ENCODE measurements around the gene DPP9. TPM values are rescaled to one million over a fixed set of nuclear protein-coding genes. Genes with fewer than 3 reads are reported as not detected.

The DPP9 gene
- total and polyA plus RNA-seq, 2 donors = 13.4 to 37.9 TPM

DNA sequence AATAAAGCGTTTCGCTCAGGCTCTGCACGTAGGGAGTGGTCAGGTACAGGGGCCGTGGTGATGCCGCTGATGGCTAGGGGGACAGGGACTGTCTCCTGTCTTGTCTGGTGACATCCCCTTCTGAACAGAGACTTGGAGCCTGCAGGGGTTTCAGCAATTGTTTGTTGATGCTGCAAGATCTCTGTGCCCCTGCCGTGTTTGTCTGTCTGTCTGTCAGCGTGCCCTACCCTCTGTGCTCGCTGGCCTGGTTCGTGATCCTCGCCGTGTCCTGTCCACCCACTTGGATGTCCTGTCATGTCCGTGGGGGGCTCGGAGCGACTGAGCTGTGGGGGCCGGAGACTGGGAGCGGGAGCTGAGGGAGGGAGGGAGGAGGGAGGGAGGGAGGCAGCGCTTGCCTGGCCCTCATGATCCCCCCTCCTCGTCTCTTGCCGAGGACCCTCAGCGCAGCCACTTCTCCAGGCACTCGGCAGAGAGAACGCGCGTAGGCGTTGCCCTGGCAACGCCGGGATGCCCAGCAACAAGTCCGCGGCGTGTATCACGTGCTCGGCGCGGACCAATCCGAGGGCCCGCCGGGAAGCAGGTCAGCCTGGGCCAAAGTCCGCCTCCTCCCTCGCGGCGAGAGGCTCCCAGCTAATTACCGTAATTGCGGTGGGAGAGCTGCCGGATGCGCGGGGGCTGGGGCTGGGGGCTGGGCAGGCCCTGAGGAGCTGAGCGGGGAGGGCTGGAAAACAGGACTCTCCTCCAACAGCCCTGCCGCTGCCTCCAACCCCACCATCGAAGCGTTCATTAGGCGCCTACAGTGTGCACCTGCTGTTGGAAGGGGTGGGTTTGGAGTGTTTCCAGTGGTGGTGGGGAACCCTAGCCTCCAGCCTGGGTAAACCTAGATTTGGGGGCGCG lies 36.0 kb upstream of the DPP9 start:
- Histone ChIP-seq H3K4me3 (ENCODE audit: low read length in 2 of 2) (peak overlapping the region in 1 of 2 donors; percentile 15), H3K27me3 (ENCODE audit: control insufficient read depth in 2 of 2, insufficient read depth in 1 of 2, low read length in 1 of 2) (peaks cover 10 to 51% of the 10 kb centered on the region in 2 donors), H3K4me1 (ENCODE audit: control insufficient read depth in 2 of 2, insufficient read depth in 2 of 2, low read length in 2 of 2) (peaks cover 3 to 8% of the 10 kb centered on the region in 2 donors), H3K27ac (ENCODE audit: low read depth in 1 of 2, low read length in 1 of 2) (no peak overlapping the region), H3K36me3 (ENCODE audit: control insufficient read depth in 2 of 2, insufficient read depth in 2 of 2, low read length in 1 of 2) (no peaks in the 10 kb centered on the region), H3K9me3 (ENCODE audit: control insufficient read depth in 2 of 2, insufficient read depth in 1 of 2, low read length in 1 of 2) (no peaks in the 10 kb centered on the region)
- DNase-seq (ENCODE audit: low read depth in 6 of 9, low spot score in 9 of 9) = peak in 7 of 9 donors; percentile 10 to 59 (median 29)
- WGBS = 6% methylated on average over 53 of the region's 53 CpGs

DNA sequence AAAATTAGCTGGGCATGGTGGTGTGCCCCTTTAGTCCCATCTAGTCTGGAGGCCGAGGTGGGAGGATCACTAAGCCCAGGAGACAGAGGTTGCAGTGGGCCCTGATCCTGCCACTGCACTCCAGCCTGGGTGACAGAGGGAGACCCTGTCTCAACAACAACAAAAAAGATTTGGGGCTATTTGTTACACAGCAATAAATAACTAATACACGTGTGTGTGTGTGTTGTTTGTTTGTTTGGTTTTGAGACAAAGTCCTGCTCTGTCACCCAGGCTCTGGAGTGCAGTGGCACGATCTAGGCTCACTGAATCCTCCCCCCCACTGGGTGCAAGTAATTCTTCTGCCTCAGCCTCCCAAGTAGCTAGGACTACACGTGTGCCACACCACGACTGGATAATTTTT lies 35.0 kb upstream of the DPP9 start:
- Histone ChIP-seq H3K36me3 (ENCODE audit: control insufficient read depth in 2 of 2, insufficient read depth in 2 of 2, low read length in 1 of 2) (no peaks in the 10 kb centered on the region), H3K27ac (ENCODE audit: low read depth in 1 of 2, low read length in 1 of 2) (no peak overlapping the region), H3K4me1 (ENCODE audit: control insufficient read depth in 2 of 2, insufficient read depth in 2 of 2, low read length in 2 of 2) (peaks cover 3 to 8% of the 10 kb centered on the region in 2 donors), H3K4me3 (ENCODE audit: low read length in 2 of 2) (no peak overlapping the region), H3K9me3 (ENCODE audit: control insufficient read depth in 2 of 2, insufficient read depth in 1 of 2, low read length in 1 of 2) (no peaks in the 10 kb centered on the region), H3K27me3 (ENCODE audit: control insufficient read depth in 2 of 2, insufficient read depth in 1 of 2, low read length in 1 of 2) (peaks cover 10 to 48% of the 10 kb centered on the region in 2 donors)
- 75% methylated on average over 5 of the region's 5 CpGs for WGBS
- no peak for DNase-seq (ENCODE audit: low read depth in 6 of 9, low spot score in 9 of 9)

DNA sequence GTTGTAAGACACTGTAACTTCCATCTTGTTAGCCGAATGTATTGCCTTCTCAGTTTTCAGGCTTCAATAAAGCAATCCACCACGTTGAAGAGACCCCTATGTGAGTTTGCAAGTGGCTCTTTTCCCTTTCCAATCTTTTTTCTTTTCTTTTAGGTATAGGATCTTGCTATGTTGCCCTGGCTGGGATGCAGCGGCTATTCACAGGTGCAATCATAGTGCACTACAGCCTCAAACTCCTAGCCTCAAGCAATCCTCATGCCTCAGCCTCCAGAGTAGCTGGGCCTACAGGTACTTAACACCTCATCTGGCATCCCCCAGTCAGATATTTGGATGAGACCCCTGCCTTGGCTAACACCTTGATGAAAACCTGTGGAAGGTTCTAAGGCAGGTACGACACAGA lies 34.4 kb upstream of the DPP9 start:
- Histone ChIP-seq H3K4me3 (ENCODE audit: low read length in 2 of 2) (no peak overlapping the region), H3K36me3 (ENCODE audit: control insufficient read depth in 2 of 2, insufficient read depth in 2 of 2, low read length in 1 of 2) (no peaks in the 10 kb centered on the region), H3K9me3 (ENCODE audit: control insufficient read depth in 2 of 2, insufficient read depth in 1 of 2, low read length in 1 of 2) (no peaks in the 10 kb centered on the region), H3K27me3 (ENCODE audit: control insufficient read depth in 2 of 2, insufficient read depth in 1 of 2, low read length in 1 of 2) (peaks cover 10 to 47% of the 10 kb centered on the region in 2 donors), H3K4me1 (ENCODE audit: control insufficient read depth in 2 of 2, insufficient read depth in 2 of 2, low read length in 2 of 2) (peaks cover 3 to 8% of the 10 kb centered on the region in 2 donors), H3K27ac (ENCODE audit: low read depth in 1 of 2, low read length in 1 of 2) (no peak overlapping the region)
- DNase-seq (ENCODE audit: low read depth in 6 of 9, low spot score in 9 of 9) = no peak
- 76% methylated on average over 4 of the region's 4 CpGs for WGBS

DNA sequence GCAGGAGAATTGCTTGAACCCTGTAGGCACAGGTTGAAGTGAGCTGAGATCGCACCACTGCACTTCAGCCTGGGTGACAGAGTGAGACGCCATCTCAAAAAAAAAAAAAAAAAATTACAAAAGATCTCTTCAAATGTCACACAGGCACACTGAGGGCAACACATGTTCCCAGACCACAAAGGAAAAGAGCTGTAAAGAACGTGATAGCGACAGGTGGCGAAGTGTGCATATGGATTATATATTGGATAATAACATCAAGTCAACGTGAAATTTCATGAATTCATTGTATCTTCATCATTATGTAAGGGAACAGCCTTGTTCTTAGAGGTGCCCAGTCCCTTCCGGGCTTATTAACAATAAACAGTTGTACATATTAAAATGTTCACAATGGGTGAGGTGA lies 31.8 kb upstream of the DPP9 start:
- no peak overlapping the region for H3K27ac ChIP-seq (ENCODE audit: low read depth in 1 of 2, low read length in 1 of 2)
- H3K27me3 ChIP-seq (ENCODE audit: control insufficient read depth in 2 of 2, insufficient read depth in 1 of 2, low read length in 1 of 2) = peaks cover 10 to 24% of the 10 kb centered on the region in 2 donors
- no peaks in the 10 kb centered on the region for H3K9me3 ChIP-seq (ENCODE audit: control insufficient read depth in 2 of 2, insufficient read depth in 1 of 2, low read length in 1 of 2)
- DNase-seq (ENCODE audit: low read depth in 6 of 9, low spot score in 9 of 9) = no peak
- H3K36me3 ChIP-seq (ENCODE audit: control insufficient read depth in 2 of 2, insufficient read depth in 2 of 2, low read length in 1 of 2) = no peaks in the 10 kb centered on the region
- no peak overlapping the region for H3K4me3 ChIP-seq (ENCODE audit: low read length in 2 of 2)
- peaks cover 3 to 8% of the 10 kb centered on the region in 2 donors for H3K4me1 ChIP-seq (ENCODE audit: control insufficient read depth in 2 of 2, insufficient read depth in 2 of 2, low read length in 2 of 2)
- WGBS = 91% methylated on average over 7 of the region's 7 CpGs

DNA sequence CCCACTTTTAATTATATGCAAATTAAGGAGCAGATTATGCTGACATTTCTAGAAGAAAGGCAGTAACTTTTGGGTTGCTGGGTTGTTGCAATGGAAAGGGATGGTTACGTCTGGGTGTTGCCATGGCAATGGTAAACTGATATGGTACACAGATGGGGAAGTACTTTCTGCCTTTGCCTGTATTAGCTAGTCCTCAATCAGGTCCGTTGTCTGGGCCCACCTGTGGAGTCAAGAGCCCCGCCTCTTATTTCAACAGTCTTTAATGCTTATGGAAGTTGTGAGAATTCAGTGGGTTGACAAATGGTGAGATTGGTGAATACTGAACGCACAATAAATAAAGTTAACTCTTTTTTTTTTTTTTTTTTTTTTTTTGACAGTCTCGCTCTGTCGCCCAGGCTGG lies 30.6 kb upstream of the DPP9 start:
- DNase-seq (ENCODE audit: low read depth in 6 of 9, low spot score in 9 of 9) = no peak
- H3K36me3 ChIP-seq (ENCODE audit: control insufficient read depth in 2 of 2, insufficient read depth in 2 of 2, low read length in 1 of 2) = no peaks in the 10 kb centered on the region
- H3K4me1 ChIP-seq (ENCODE audit: control insufficient read depth in 2 of 2, insufficient read depth in 2 of 2, low read length in 2 of 2) = no peaks in the 10 kb centered on the region
- H3K4me3 ChIP-seq (ENCODE audit: low read length in 2 of 2) = no peak overlapping the region
- no peak overlapping the region for H3K27ac ChIP-seq (ENCODE audit: low read depth in 1 of 2, low read length in 1 of 2)
- peaks cover 5 to 12% of the 10 kb centered on the region in 2 donors for H3K27me3 ChIP-seq (ENCODE audit: control insufficient read depth in 2 of 2, insufficient read depth in 1 of 2, low read length in 1 of 2)
- H3K9me3 ChIP-seq (ENCODE audit: control insufficient read depth in 2 of 2, insufficient read depth in 1 of 2, low read length in 1 of 2) = no peaks in the 10 kb centered on the region
- 74% methylated on average over 6 of the region's 6 CpGs for WGBS

DNA sequence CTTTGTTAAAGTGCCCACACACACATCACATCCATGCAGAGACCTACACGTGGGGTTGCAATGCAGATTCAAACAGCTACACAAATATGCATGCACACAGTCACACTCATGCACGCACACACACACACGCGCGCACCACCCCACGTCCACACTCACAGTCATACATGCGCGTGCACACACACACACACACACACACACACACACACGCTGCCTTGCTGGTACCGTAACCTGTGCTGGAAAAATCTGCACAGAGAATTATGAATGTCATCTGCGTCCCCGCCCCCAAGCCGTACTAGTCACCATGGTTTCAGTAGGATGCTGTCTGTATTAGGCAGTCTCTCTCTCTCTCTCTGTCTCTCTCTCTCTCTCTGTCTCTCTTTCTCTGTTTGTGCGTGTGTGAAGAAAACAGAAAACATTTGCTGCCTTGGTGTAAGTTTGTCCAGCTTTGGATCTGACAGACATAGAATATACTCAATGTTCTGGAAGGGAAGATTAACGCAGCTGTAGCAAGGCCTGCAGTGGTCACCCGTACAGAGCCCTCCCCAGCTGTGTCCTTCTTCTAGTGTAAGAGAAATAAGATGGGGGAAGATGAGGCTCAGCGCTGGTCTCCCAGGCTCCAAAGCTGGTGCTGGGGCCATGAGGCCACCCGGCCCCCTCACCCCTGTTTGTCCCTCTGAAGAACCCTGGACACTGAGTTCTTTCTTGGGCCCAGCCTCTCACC lies 26.4 kb upstream of the DPP9 start:
- WGBS = 85% methylated on average over 18 of the region's 18 CpGs
- H3K27ac ChIP-seq (ENCODE audit: low read depth in 1 of 2, low read length in 1 of 2) = no peak overlapping the region
- H3K36me3 ChIP-seq (ENCODE audit: control insufficient read depth in 2 of 2, insufficient read depth in 2 of 2, low read length in 1 of 2) = no peaks in the 10 kb centered on the region
- H3K9me3 ChIP-seq (ENCODE audit: control insufficient read depth in 2 of 2, insufficient read depth in 1 of 2, low read length in 1 of 2) = no peaks in the 10 kb centered on the region
- peaks cover 0 to 10% of the 10 kb centered on the region in 2 donors for H3K27me3 ChIP-seq (ENCODE audit: control insufficient read depth in 2 of 2, insufficient read depth in 1 of 2, low read length in 1 of 2)
- no peak overlapping the region for H3K4me3 ChIP-seq (ENCODE audit: low read length in 2 of 2)
- no peaks in the 10 kb centered on the region for H3K4me1 ChIP-seq (ENCODE audit: control insufficient read depth in 2 of 2, insufficient read depth in 2 of 2, low read length in 2 of 2)
- DNase-seq (ENCODE audit: low read depth in 6 of 9, low spot score in 9 of 9) = no peak

DNA sequence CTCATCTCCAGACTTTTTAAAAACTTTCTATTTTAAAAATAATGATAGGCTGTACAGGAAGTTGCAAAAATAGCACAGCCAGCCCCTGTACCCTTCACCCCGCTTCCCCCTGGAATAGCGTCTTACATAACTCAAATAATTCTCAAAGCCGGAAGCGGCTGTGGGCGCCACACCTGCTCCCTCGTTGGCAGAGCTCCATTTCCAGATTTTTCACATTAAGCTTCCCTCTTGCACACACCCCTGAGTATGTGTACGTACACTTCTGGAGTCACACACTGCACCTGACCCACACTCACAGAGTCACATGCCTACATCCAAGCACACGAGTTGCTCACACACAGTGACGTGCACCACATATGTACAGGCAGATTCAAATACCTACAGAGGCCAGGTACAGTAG lies 24.9 kb upstream of the DPP9 start:
- WGBS = 63% methylated on average over 9 of the region's 9 CpGs
- DNase-seq (ENCODE audit: low read depth in 6 of 9, low spot score in 9 of 9) = no peak

DNA sequence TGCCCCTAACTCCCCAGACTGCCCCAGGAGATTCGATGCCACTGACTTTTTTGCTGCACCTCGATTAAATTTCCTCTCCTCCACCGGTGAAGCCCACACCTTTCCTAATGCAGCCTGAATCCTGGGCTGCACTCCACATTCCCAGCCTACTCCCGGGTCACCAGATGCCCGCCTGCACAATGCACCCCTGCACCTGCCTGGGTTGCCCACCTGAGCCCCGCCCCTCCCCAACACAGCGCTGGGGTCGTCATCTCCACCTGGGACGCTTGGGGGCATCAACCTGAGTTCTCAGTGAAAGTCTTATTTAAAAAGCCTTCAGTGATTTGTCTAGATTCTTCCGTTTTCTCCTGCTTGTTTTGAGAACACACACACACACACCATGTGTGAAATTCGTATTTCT lies 24.5 kb upstream of the DPP9 start:
- 52% methylated on average over 11 of the region's 11 CpGs for WGBS
- no peak overlapping the region for H3K27ac ChIP-seq (ENCODE audit: low read depth in 1 of 2, low read length in 1 of 2)
- no peaks in the 10 kb centered on the region for H3K9me3 ChIP-seq (ENCODE audit: control insufficient read depth in 2 of 2, insufficient read depth in 1 of 2, low read length in 1 of 2)
- H3K36me3 ChIP-seq (ENCODE audit: control insufficient read depth in 2 of 2, insufficient read depth in 2 of 2, low read length in 1 of 2) = no peaks in the 10 kb centered on the region
- H3K4me1 ChIP-seq (ENCODE audit: control insufficient read depth in 2 of 2, insufficient read depth in 2 of 2, low read length in 2 of 2) = no peaks in the 10 kb centered on the region
- H3K27me3 ChIP-seq (ENCODE audit: control insufficient read depth in 2 of 2, insufficient read depth in 1 of 2, low read length in 1 of 2) = peaks cover 0 to 10% of the 10 kb centered on the region in 2 donors
- DNase-seq (ENCODE audit: low read depth in 6 of 9, low spot score in 9 of 9) = no peak
- no peak overlapping the region for H3K4me3 ChIP-seq (ENCODE audit: low read length in 2 of 2)

More for the DNA sequence above, 24.9 kb upstream of the DPP9 start:
- no peaks in the 10 kb centered on the region for H3K9me3 ChIP-seq (ENCODE audit: control insufficient read depth in 2 of 2, insufficient read depth in 1 of 2, low read length in 1 of 2)
- H3K4me1 ChIP-seq (ENCODE audit: control insufficient read depth in 2 of 2, insufficient read depth in 2 of 2, low read length in 2 of 2) = no peaks in the 10 kb centered on the region
- no peak overlapping the region for H3K4me3 ChIP-seq (ENCODE audit: low read length in 2 of 2)
- no peak overlapping the region for H3K27ac ChIP-seq (ENCODE audit: low read depth in 1 of 2, low read length in 1 of 2)
- H3K36me3 ChIP-seq (ENCODE audit: control insufficient read depth in 2 of 2, insufficient read depth in 2 of 2, low read length in 1 of 2) = no peaks in the 10 kb centered on the region
- peaks cover 0 to 10% of the 10 kb centered on the region in 2 donors for H3K27me3 ChIP-seq (ENCODE audit: control insufficient read depth in 2 of 2, insufficient read depth in 1 of 2, low read length in 1 of 2)

DNA sequence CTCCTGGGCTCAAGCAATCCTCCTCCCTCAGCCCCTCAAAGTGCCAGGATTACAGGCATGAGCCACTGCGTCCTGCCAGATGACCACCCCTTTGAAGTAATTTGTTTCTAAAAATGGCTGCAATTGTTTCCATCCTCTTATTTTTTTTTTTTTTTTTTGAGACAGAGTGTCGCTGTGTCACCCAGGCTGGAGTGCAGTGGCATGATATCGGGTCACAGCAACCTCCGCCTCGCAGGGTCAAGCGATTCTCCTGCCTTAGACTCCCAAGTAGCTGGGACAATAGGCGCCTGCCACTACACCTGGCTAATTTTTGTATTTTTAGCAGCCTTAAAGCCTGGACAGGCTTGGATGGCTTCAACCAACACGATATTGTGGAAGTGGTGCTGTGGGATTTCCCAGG lies 22.3 kb upstream of the DPP9 start:
- Histone ChIP-seq H3K4me1 (ENCODE audit: control insufficient read depth in 2 of 2, insufficient read depth in 2 of 2, low read length in 2 of 2) (no peaks in the 10 kb centered on the region), H3K27me3 (ENCODE audit: control insufficient read depth in 2 of 2, insufficient read depth in 1 of 2, low read length in 1 of 2) (peaks cover 0 to 20% of the 10 kb centered on the region in 2 donors), H3K27ac (ENCODE audit: low read depth in 1 of 2, low read length in 1 of 2) (no peak overlapping the region), H3K4me3 (ENCODE audit: low read length in 2 of 2) (no peak overlapping the region), H3K9me3 (ENCODE audit: control insufficient read depth in 2 of 2, insufficient read depth in 1 of 2, low read length in 1 of 2) (no peaks in the 10 kb centered on the region), H3K36me3 (ENCODE audit: control insufficient read depth in 2 of 2, insufficient read depth in 2 of 2, low read length in 1 of 2) (no peaks in the 10 kb centered on the region)
- WGBS = 81% methylated on average over 8 of the region's 8 CpGs
- no peak for DNase-seq (ENCODE audit: low read depth in 6 of 9, low spot score in 9 of 9)

Data from thymus (tissue), 11 donors.